GM12878 (cell line): ENCODE measurements around the gene C1orf21. TPM values are rescaled to one million over a fixed set of nuclear protein-coding genes. Genes with fewer than 3 reads are reported as not detected.

ENCODE experiments used
- ATAC-seq: fragments of 200-7000 bp; cut with Tn5 transposase; 3 replicates; pipeline ENCODE4 v1.9.1; 2020; ENCODE audit warnings: mild to moderate bottlenecking, moderate library complexity
- BruUV-seq: library from RNA; stranded (reverse); fragments of 400-500 nt; replicated peaks from 2 replicates; lab custom pipeline; 2021; lab: Mats Ljungman, UMichigan
- CTCF ChIA-PET: fragments of 300-600 bp; sonication (Branson Sonifier 250); formaldehyde crosslinking; extraction: SDS; loops from one replicate; lab custom pipeline; 2021; ENCODE audit warnings: inconsistent platforms; lab: Yijun Ruan, JAX
- POLR2A ChIA-PET: fragments of 350-600 bp; formaldehyde crosslinking; extraction: SDS; loops from one replicate; lab custom pipeline; 2021; ENCODE audit warnings: inconsistent platforms; lab: Charles Lee
- RAD21 ChIA-PET: fragments of 300-600 bp; sonication (Branson Sonifier 250); formaldehyde crosslinking; loops from one replicate; lab custom pipeline; 2023; ENCODE audit warnings: antibody characterized with exemption; ENCODE audit not compliant: unreplicated experiment; lab: Charles Lee
- SMC1A ChIA-PET: fragments of 300-600 bp; sonication (Branson Sonifier 250); formaldehyde crosslinking; loops from one replicate; lab custom pipeline; 2023; ENCODE audit not compliant: unreplicated experiment, uncharacterized antibody; lab: Charles Lee
- DNase-seq: peaks from one replicate; pipeline ENCODE4 v3.0.0-alpha.2; 2011; ENCODE audit warnings: low read depth, low spot score
- FAIRE-seq: peaks from 3 replicates; lab custom pipeline; 2011; peaks lifted over from hg19 to GRCh38; lab: Jason Lieb, UNC
- H2AFZ ChIP-seq: 2 replicates; pipeline ENCODE4 v1.6.0; 2011; ENCODE audit warnings: low read depth, low read length, control low read depth; ENCODE audit not compliant: control insufficient read depth
- H3K27ac ChIP-seq: 2 replicates; pipeline ENCODE4 v1.5.1; 2011; ENCODE audit warnings: control low read depth; ENCODE audit not compliant: control insufficient read depth, insufficient read depth
- H3K27me3 ChIP-seq, 2 experiments: replicated peaks in 1 of 2; 2 replicates each; pipeline versions ENCODE4 v1.6.0 to v1.6.1; 2011; ENCODE audit warnings: low read length in 1 of 2; ENCODE audit not compliant: control insufficient read depth in 2 of 2, insufficient read depth in 2 of 2
- H3K36me3 ChIP-seq, 2 experiments: 2 replicates each; pipeline ENCODE4 v1.5.1; 2011; ENCODE audit warnings: low read length in 1 of 2; ENCODE audit not compliant: control insufficient read depth in 2 of 2, insufficient read depth in 2 of 2
- H3K4me1 ChIP-seq: 2 replicates; pipeline ENCODE4 v1.6.1; 2011; ENCODE audit warnings: mild to moderate bottlenecking, low read length, moderate library complexity, mixed read lengths; ENCODE audit not compliant: control insufficient read depth, insufficient read depth
- H3K4me2 ChIP-seq: 2 replicates; pipeline ENCODE4 v1.6.0; 2011; ENCODE audit warnings: control low read depth; ENCODE audit not compliant: control insufficient read depth, insufficient read depth
- H3K4me3 ChIP-seq: fragments of 200-600 bp; sonication (generic); 2 replicates; pipeline ENCODE4 v1.5.1; 2016
- H3K79me2 ChIP-seq: 2 replicates; pipeline ENCODE4 v1.6.0; 2011; ENCODE audit warnings: low read length; ENCODE audit not compliant: control insufficient read depth, insufficient read depth
- H3K9ac ChIP-seq: 2 replicates; pipeline ENCODE4 v1.8.0; 2011; ENCODE audit warnings: low read length, control low read depth, mixed read lengths; ENCODE audit not compliant: control insufficient read depth, insufficient read depth
- H3K9me3 ChIP-seq: replicated peaks from 3 replicates; pipeline ENCODE4 v1.5.1; 2011; ENCODE audit warnings: mild to moderate bottlenecking, low read length; ENCODE audit not compliant: control insufficient read depth, insufficient read depth
- H4K20me1 ChIP-seq: 2 replicates; pipeline ENCODE4 v1.6.0; 2011; ENCODE audit not compliant: control insufficient read depth, insufficient read depth
- CREB1 ChIP-seq: IDR thresholded peaks from 2 replicates; pipeline ENCODE4 v1.6.1; 2012; ENCODE audit warnings: low read depth, mild to moderate bottlenecking, inconsistent platforms
- MTA2 ChIP-seq: fragments of 450-650 bp; IDR thresholded peaks from 2 replicates; pipeline ENCODE4 v1.6.1; 2016; ENCODE audit warnings: low read depth, mild to moderate bottlenecking, moderate library complexity
- SPI1 ChIP-seq: IDR thresholded peaks from 2 replicates; pipeline ENCODE4 v1.6.1; 2011; ENCODE audit warnings: low read depth, mild to moderate bottlenecking, low read length, moderate library complexity, borderline replicate concordance; ENCODE audit not compliant: insufficient read depth
- YY1 ChIP-seq: IDR thresholded peaks from 2 replicates; pipeline ENCODE4 v1.6.1; 2011; ENCODE audit warnings: low read depth, mild to moderate bottlenecking, low read length
- WGBS: methylation state at CpG from one replicate; pipeline ENCODE4 v1.1.6; 2016; ENCODE audit warnings: low lambda C conversion rate; ENCODE audit not compliant: insufficient replicate concordance, insufficient coverage; ENCODE audit errors: missing lambda C conversion rate; 5-methylcytosine and 5-hydroxymethylcytosine counted together
- in situ Hi-C: fragments of 300-500 bp; cut with MboI; formaldehyde crosslinking; loops from 9 replicates; pipeline ENCODE4 v1.14.3; 2018; ENCODE audit warnings: mixed read lengths
- intact Hi-C: fragments of 100-400 bp; cut with micrococcal nuclease; formaldehyde crosslinking; loops from one replicate; pipeline ENCODE4 v1.14.2; 2022; ENCODE audit not compliant: unreplicated experiment
- polyA plus RNA-seq, 11 experiments: library from polyadenylated mRNA; depleted of rRNA in 4 of 11; unstranded in 6 of 11; stranded (reverse) in 5 of 11; fragments of >200 nt; fragmentation: Nextera tagmentation in 4 of 11; fragmentation: Illumina TruSeq in 1 of 11; extraction: Ambion mirVana in 4 of 11; extraction: Trizol in 1 of 11; gene quantifications; 1 replicate in 1 of 11; 2 replicates in 10 of 11; pipeline versions ENCODE4 v1.2.1 to v1.2.3, GENCODE V29; 2011 to 2016; ENCODE audit warnings: inconsistent platforms in 2 of 11, missing spikeins in 2 of 11, low read depth in 1 of 11
- total RNA-seq, 4 experiments: library from RNA; depleted of rRNA in 3 of 4; stranded (reverse); fragments of >200 nt in 3 of 4; fragmentation: Illumina TruSeq in 1 of 4; extraction: Trizol in 1 of 4; gene quantifications; 2 replicates each; pipeline versions ENCODE4 v1.2.1 to v1.2.3, GENCODE V29; 2013 to 2021
- TF ChIP-seq, protein P1 (sequence below): fragments of 450-650 bp; IDR thresholded peaks from 2 replicates; pipeline ENCODE4 v1.6.1; 2018; ENCODE audit warnings: mild to moderate bottlenecking, low read depth, moderate library complexity; ENCODE audit not compliant: partially characterized antibody
- TF ChIP-seq, protein P2 (sequence below): fragments of 450-650 bp; IDR thresholded peaks from 2 replicates; pipeline ENCODE4 v1.6.1; 2017; ENCODE audit warnings: mild to moderate bottlenecking, moderate library complexity

Gene C1orf21
- total and polyA plus RNA-seq, 10 of the 15 experiments (the other 5 are each of a cell fraction or from before 2014, with no cell fraction given), result 0.03 to 1.6 (median 0.17) TPM; not detected in 3

DNA sequence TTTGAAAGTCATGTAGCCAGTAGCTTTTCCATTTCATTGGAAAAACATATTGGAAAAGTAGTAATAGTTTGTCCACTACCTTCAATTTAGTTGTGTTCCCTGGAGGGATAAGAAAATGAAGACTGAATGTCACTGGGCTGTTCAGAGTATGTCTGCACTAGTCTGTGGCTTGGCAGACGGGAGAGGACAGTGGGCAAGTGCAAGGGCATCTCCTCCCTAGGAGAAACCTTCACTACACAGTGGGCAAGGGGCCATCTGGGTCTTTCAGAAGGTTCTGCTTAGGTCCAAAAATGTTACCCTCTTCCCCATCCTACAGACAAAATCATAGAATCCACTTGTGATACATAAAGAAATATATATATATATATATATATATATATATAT, 118.1 kb downstream of the C1orf21 start:
- H2AFZ ChIP-seq, result no peak overlapping the region
- no peaks in the 10 kb centered on the region for H3K36me3 ChIP-seq
- RAD21 ChIA-PET, result no interaction called here
- H3K4me1 ChIP-seq, result no peaks in the 10 kb centered on the region
- H3K27ac ChIP-seq, result no peak overlapping the region
- CTCF ChIA-PET, result no interaction called here
- SMC1A ChIA-PET, result no interaction called here
- peaks cover 0 to 5% of the 10 kb centered on the region in 2 experiments; a peak in 2 of 4 replicates for H3K27me3 ChIP-seq
- intact Hi-C loops, result no loop called here
- ATAC-seq, result no peak
- H3K4me2 ChIP-seq, result no peak overlapping the region
- no peaks in the 10 kb centered on the region for H4K20me1 ChIP-seq
- no peaks in the 10 kb centered on the region for H3K79me2 ChIP-seq
- POLR2A ChIA-PET, result no interaction called here
- 69% methylated on average over 1 of the region's 1 CpG for WGBS
- DNase-seq, result no peak
- H3K9me3 ChIP-seq, result no peaks in the 10 kb centered on the region
- H3K4me3 ChIP-seq, result no peak overlapping the region
- H3K9ac ChIP-seq, result no peak overlapping the region
- no peak for TF ChIP-seq YY1
- TF ChIP-seq, protein P1, sequence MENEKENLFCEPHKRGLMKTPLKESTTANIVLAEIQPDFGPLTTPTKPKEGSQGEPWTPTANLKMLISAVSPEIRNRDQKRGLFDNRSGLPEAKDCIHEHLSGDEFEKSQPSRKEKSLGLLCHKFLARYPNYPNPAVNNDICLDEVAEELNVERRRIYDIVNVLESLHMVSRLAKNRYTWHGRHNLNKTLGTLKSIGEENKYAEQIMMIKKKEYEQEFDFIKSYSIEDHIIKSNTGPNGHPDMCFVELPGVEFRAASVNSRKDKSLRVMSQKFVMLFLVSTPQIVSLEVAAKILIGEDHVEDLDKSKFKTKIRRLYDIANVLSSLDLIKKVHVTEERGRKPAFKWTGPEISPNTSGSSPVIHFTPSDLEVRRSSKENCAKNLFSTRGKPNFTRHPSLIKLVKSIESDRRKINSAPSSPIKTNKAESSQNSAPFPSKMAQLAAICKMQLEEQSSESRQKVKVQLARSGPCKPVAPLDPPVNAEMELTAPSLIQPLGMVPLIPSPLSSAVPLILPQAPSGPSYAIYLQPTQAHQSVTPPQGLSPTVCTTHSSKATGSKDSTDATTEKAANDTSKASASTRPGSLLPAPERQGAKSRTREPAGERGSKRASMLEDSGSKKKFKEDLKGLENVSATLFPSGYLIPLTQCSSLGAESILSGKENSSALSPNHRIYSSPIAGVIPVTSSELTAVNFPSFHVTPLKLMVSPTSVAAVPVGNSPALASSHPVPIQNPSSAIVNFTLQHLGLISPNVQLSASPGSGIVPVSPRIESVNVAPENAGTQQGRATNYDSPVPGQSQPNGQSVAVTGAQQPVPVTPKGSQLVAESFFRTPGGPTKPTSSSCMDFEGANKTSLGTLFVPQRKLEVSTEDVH, result no peak
- no peak for TF ChIP-seq CREB1
- no peak for TF ChIP-seq SPI1
- no peak for TF ChIP-seq MTA2
- TF ChIP-seq, protein P2, sequence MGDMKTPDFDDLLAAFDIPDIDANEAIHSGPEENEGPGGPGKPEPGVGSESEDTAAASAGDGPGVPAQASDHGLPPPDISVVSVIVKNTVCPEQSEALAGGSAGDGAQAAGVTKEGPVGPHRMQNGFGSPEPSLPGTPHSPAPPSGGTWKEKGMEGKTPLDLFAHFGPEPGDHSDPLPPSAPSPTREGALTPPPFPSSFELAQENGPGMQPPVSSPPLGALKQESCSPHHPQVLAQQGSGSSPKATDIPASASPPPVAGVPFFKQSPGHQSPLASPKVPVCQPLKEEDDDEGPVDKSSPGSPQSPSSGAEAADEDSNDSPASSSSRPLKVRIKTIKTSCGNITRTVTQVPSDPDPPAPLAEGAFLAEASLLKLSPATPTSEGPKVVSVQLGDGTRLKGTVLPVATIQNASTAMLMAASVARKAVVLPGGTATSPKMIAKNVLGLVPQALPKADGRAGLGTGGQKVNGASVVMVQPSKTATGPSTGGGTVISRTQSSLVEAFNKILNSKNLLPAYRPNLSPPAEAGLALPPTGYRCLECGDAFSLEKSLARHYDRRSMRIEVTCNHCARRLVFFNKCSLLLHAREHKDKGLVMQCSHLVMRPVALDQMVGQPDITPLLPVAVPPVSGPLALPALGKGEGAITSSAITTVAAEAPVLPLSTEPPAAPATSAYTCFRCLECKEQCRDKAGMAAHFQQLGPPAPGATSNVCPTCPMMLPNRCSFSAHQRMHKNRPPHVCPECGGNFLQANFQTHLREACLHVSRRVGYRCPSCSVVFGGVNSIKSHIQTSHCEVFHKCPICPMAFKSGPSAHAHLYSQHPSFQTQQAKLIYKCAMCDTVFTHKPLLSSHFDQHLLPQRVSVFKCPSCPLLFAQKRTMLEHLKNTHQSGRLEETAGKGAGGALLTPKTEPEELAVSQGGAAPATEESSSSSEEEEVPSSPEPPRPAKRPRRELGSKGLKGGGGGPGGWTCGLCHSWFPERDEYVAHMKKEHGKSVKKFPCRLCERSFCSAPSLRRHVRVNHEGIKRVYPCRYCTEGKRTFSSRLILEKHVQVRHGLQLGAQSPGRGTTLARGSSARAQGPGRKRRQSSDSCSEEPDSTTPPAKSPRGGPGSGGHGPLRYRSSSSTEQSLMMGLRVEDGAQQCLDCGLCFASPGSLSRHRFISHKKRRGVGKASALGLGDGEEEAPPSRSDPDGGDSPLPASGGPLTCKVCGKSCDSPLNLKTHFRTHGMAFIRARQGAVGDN, result no peak
- no peak for FAIRE-seq
- in situ Hi-C loops, result no loop called here
- BruUV-seq, result no TSS peak
